H1 (cell line): Measurements from ENCODE around the gene ULBP3. TPM values are rescaled to one million over a fixed set of nuclear protein-coding genes. Genes with fewer than 3 reads are reported as not detected.
A peak's percentile ranks its signal among the peaks of the same experiment; 100 is the strongest.

ENCODE experiments used
- CTCF ChIA-PET: fragments of 300-600 bp; sonication (Branson Sonifier 250); formaldehyde crosslinking; loops from one replicate; lab custom pipeline; 2021; ENCODE audit not compliant: partially characterized antibody; lab: Charles Lee
- POLR2A ChIA-PET: fragments of 300-600 bp; sonication (Branson Sonifier 250); formaldehyde crosslinking; loops from one replicate; lab custom pipeline; 2021; ENCODE audit warnings: inconsistent platforms; ENCODE audit not compliant: partially characterized antibody; lab: Charles Lee
- DNase-seq, 2 experiments: peaks; one replicate each; pipeline versions ENCODE4 v3.0.0 to v3.0.0-alpha.2; 2010 to 2022; ENCODE audit warnings: low spot score in 2 of 2, low read depth in 1 of 2, mixed read lengths in 1 of 2
- FAIRE-seq: peaks from 2 replicates; lab custom pipeline; 2011; peaks lifted over from hg19 to GRCh38; lab: Jason Lieb, UNC
- H2AFZ ChIP-seq: 2 replicates; pipeline ENCODE4 v1.8.1; 2012; ENCODE audit warnings: low read length, inconsistent platforms
- H2AK5ac ChIP-seq: 2 replicates; pipeline ENCODE4 v1.6.1; 2013; ENCODE audit warnings: low read depth, low read length
- H2BK120ac ChIP-seq: replicated peaks from 2 replicates; pipeline ENCODE3; 2013; ENCODE audit warnings: low read depth, low read length, inconsistent platforms
- H2BK12ac ChIP-seq: 2 replicates; pipeline ENCODE4 v1.6.1; 2013; ENCODE audit warnings: low read depth, low read length
- H2BK15ac ChIP-seq: 2 replicates; pipeline ENCODE4 v1.6.1; 2013; ENCODE audit warnings: low read length
- H2BK20ac ChIP-seq: 2 replicates; pipeline ENCODE4 v1.6.1; 2013; ENCODE audit warnings: low read length
- H2BK5ac ChIP-seq: 2 replicates; pipeline ENCODE4 v1.6.1; 2013; ENCODE audit warnings: low read depth, low read length
- H3K14ac ChIP-seq: 2 replicates; pipeline ENCODE4 v1.6.1; 2013; ENCODE audit warnings: inconsistent platforms; ENCODE audit not compliant: insufficient read length
- H3K18ac ChIP-seq: 2 replicates; pipeline ENCODE4 v1.6.1; 2013; ENCODE audit warnings: low read length; ENCODE audit errors: extremely low read depth
- H3K23ac ChIP-seq: 2 replicates; pipeline ENCODE4 v1.6.1; 2013; ENCODE audit warnings: inconsistent platforms; ENCODE audit not compliant: insufficient read length
- H3K23me2 ChIP-seq: 2 replicates; pipeline ENCODE4 v1.6.1; 2013; ENCODE audit warnings: low read depth, low read length
- H3K27ac ChIP-seq: 2 replicates; pipeline ENCODE4 v1.6.1; 2011; ENCODE audit warnings: low read depth, low read length, inconsistent platforms
- H3K27me3 ChIP-seq, 4 experiments: replicated peaks in 1 of 4; 1 replicate in 1 of 4; 2 replicates in 3 of 4; pipeline versions ENCODE4 v1.6.1 to v1.8.1; 2011 to 2013; ENCODE audit warnings: low read length in 3 of 4, mild to moderate bottlenecking in 3 of 4, inconsistent platforms in 2 of 4, mixed read lengths in 2 of 4, moderate library complexity in 1 of 4; ENCODE audit not compliant: control insufficient read depth in 3 of 4, insufficient read depth in 3 of 4; ENCODE audit errors: extremely low read depth in 1 of 4
- H3K36me3 ChIP-seq, 4 experiments: 2 replicates each; pipeline versions ENCODE4 v1.6.1 to v1.8.1; 2011 to 2013; ENCODE audit warnings: mild to moderate bottlenecking in 4 of 4, low read length in 3 of 4, moderate library complexity in 2 of 4, control low read depth in 1 of 4, inconsistent platforms in 1 of 4; ENCODE audit not compliant: insufficient read depth in 4 of 4, control insufficient read depth in 2 of 4
- H3K4ac ChIP-seq: replicated peaks from 2 replicates; pipeline ENCODE3; 2013; ENCODE audit warnings: low read length, low read depth, mixed read lengths, inconsistent platforms; ENCODE audit not compliant: insufficient read length
- H3K4me1 ChIP-seq, 4 experiments: replicated peaks in 1 of 4; 1 replicate in 1 of 4; 2 replicates in 3 of 4; pipeline versions ENCODE4 v1.6.1 to v1.8.1; 2011 to 2013; ENCODE audit warnings: low read length in 3 of 4, inconsistent platforms in 2 of 4, mixed read lengths in 1 of 4; ENCODE audit not compliant: insufficient read depth in 4 of 4, control insufficient read depth in 3 of 4
- H3K4me2 ChIP-seq, 2 experiments: 2 replicates each; pipeline versions ENCODE4 v1.6.1 to v1.8.1; 2011 to 2013; ENCODE audit warnings: low read depth in 2 of 2, low read length in 2 of 2, control low read depth in 1 of 2, inconsistent platforms in 1 of 2, mild to moderate bottlenecking in 1 of 2; ENCODE audit not compliant: insufficient read depth in 1 of 2
- H3K4me3 ChIP-seq, 4 experiments: fragments of 200-600, 300-600 bp in 1 of 4; sonication (generic), shearing (Covaris generic), sonication (Bioruptor Twin) in 1 of 4; 2 replicates each; pipeline versions ENCODE4 v1.5.1 to v1.8.1; 2011 to 2016; ENCODE audit warnings: low read length in 4 of 4, low read depth in 3 of 4, control low read depth in 2 of 4, inconsistent platforms in 2 of 4, mild to moderate bottlenecking in 2 of 4, mixed read lengths in 1 of 4, moderate library complexity in 1 of 4; ENCODE audit not compliant: insufficient read depth in 2 of 4; ENCODE audit errors: extremely low read depth in 1 of 4
- H3K56ac ChIP-seq: replicated peaks from 2 replicates; pipeline ENCODE3; 2013; ENCODE audit warnings: low read depth, mild to moderate bottlenecking, mixed read lengths, low read length, inconsistent platforms; ENCODE audit not compliant: insufficient read length
- H3K79me1 ChIP-seq: 2 replicates; pipeline ENCODE4 v1.6.1; 2013; ENCODE audit warnings: low read depth, low read length, control low read depth
- H3K79me2 ChIP-seq, 2 experiments: 2 replicates each; pipeline versions ENCODE4 v1.6.1 to v1.8.1; 2012 to 2013; ENCODE audit warnings: low read length in 2 of 2, mild to moderate bottlenecking in 2 of 2, inconsistent platforms in 1 of 2; ENCODE audit not compliant: insufficient read depth in 2 of 2, control insufficient read depth in 1 of 2
- H3K9ac ChIP-seq, 4 experiments: replicated peaks in 1 of 4; 1 replicate in 1 of 4; 2 replicates in 3 of 4; pipeline versions ENCODE4 v1.6.1 to v1.8.1; 2011 to 2013; ENCODE audit warnings: low read depth in 3 of 4, low read length in 3 of 4, control low read depth in 2 of 4, mild to moderate bottlenecking in 2 of 4, moderate library complexity in 2 of 4, inconsistent platforms in 1 of 4; ENCODE audit errors: extremely low read depth in 1 of 4
- H3K9me3 ChIP-seq, 2 experiments: 2 replicates each; pipeline versions ENCODE4 v1.6.1 to v1.8.1; 2012 to 2013; ENCODE audit warnings: mild to moderate bottlenecking in 2 of 2, moderate library complexity in 2 of 2, control low read depth in 1 of 2, inconsistent platforms in 1 of 2, low read depth in 1 of 2, low read length in 1 of 2, mixed read lengths in 1 of 2; ENCODE audit not compliant: insufficient read depth in 2 of 2
- H4K20me1 ChIP-seq, 2 experiments: replicated peaks in 1 of 2; 2 replicates each; pipeline versions ENCODE3 to v1.8.1; 2011 to 2013; ENCODE audit warnings: inconsistent platforms in 2 of 2, low read length in 2 of 2, mild to moderate bottlenecking in 1 of 2; ENCODE audit not compliant: insufficient read depth in 2 of 2, control insufficient read depth in 1 of 2
- H4K5ac ChIP-seq: 2 replicates; pipeline ENCODE4 v1.6.1; 2013; ENCODE audit warnings: low read length, low read depth, mixed read lengths, inconsistent platforms; ENCODE audit not compliant: insufficient read length
- H4K8ac ChIP-seq: 2 replicates; pipeline ENCODE4 v1.8.0; 2013; ENCODE audit warnings: mild to moderate bottlenecking, moderate library complexity, low read length, inconsistent platforms; ENCODE audit not compliant: insufficient read depth; ENCODE audit errors: extremely low read depth
- H4K91ac ChIP-seq: replicated peaks from 2 replicates; pipeline ENCODE3; 2013; ENCODE audit warnings: low read length, mixed read lengths, inconsistent platforms; ENCODE audit not compliant: insufficient read length
- EP300 ChIP-seq, 2 experiments: IDR thresholded peaks; 1 replicate in 1 of 2; 2 replicates in 1 of 2; pipeline ENCODE4 v1.6.1; 2011 to 2012; ENCODE audit warnings: low read depth in 2 of 2, low read length in 2 of 2, mild to moderate bottlenecking in 2 of 2, borderline replicate concordance in 1 of 2, inconsistent platforms in 1 of 2, moderate library complexity in 1 of 2
- KDM1A ChIP-seq: fragments of 200-600, 300-600 bp; sonication (generic); IDR thresholded peaks from 2 replicates; pipeline ENCODE4 v1.7.1; 2016; ENCODE audit warnings: mild to moderate bottlenecking, low read length, borderline replicate concordance
- MAX ChIP-seq: IDR thresholded peaks from 2 replicates; pipeline ENCODE4 v1.6.1; 2012; ENCODE audit warnings: inconsistent platforms
- RAD21 ChIP-seq, 2 experiments: IDR thresholded peaks in 1 of 2; conservative IDR thresholded peaks in 1 of 2; 2 replicates each; pipeline ENCODE4 v1.6.1; 2011; ENCODE audit warnings: low read depth in 2 of 2, low read length in 2 of 2, improper control_type of control experiment in 1 of 2, inconsistent platforms in 1 of 2, mild to moderate bottlenecking in 1 of 2, moderate library complexity in 1 of 2
- TAF7 ChIP-seq: optimal IDR thresholded peaks from 2 replicates; pipeline ENCODE3; 2011; ENCODE audit warnings: low read depth, mild to moderate bottlenecking, inconsistent platforms, low read length, moderate library complexity, borderline replicate concordance
- TCF12 ChIP-seq: IDR thresholded peaks from 2 replicates; pipeline ENCODE4 v1.6.1; 2011; ENCODE audit warnings: low read depth, mild to moderate bottlenecking, low read length
- WGBS, 2 experiments: shearing (Covaris generic) in 1 of 2; methylation state at CpG; one replicate each; pipeline versions ENCODE4 v1.1.6 to v1.1.7; 2013 to 2015; ENCODE audit warnings: low lambda C conversion rate in 2 of 2, mixed read lengths in 2 of 2, inconsistent platforms in 1 of 2, low coverage in 1 of 2, missing lambda C conversion rate in 1 of 2; ENCODE audit not compliant: insufficient replicate concordance in 2 of 2, insufficient coverage in 1 of 2, insufficient read length in 1 of 2; ENCODE audit errors: extremely low coverage in 1 of 2, missing lambda C conversion rate in 1 of 2; 5-methylcytosine and 5-hydroxymethylcytosine counted together
- polyA plus RNA-seq, 7 experiments: library from polyadenylated mRNA; depleted of rRNA in 3 of 7; stranded (reverse) in 5 of 7; unstranded in 2 of 7; fragments of >200 nt in 5 of 7; fragments of 200-250 nt in 2 of 7; gene quantifications; 1 replicate in 5 of 7; 2 replicates in 1 of 7; 4 replicates in 1 of 7; pipeline versions ENCODE4 v1.2.1 to v1.2.3, GENCODE V29; 2011 to 2013; ENCODE audit warnings: missing spikeins in 2 of 7, mixed read lengths in 2 of 7
- total RNA-seq: library from RNA; stranded (reverse); fragmentation: NEBNext Ultra II Directional; extraction: Animal tissue kit (Norgen Biotek cat#: 25700); gene quantifications from 2 replicates; pipeline ENCODE4 v1.2.1, GENCODE V29; 2021

ULBP3 gene
- total and polyA plus RNA-seq, 2 of the 8 experiments (the other 6 are each of a cell fraction or from before 2014, with no cell fraction given), result 1.9 to 4.2 TPM

- POLR2A ChIA-PET, result no interaction called here
These were observed 29.2 kb upstream of the ULBP3 start for GRCh38 chr6:150098155-150098554.

More at GRCh38 chr6:150098155-150098554, 29.2 kb upstream of the ULBP3 start:
- no peak for DNase-seq
- no peak overlapping the region for H2BK15ac ChIP-seq
- H4K20me1 ChIP-seq, result no peaks in the 10 kb centered on the region
- no peak overlapping the region for H2BK12ac ChIP-seq
- H4K91ac ChIP-seq, result no peak overlapping the region
- no peak overlapping the region for H3K14ac ChIP-seq
- H3K23ac ChIP-seq, result no peak overlapping the region
- H2BK20ac ChIP-seq, result no peak overlapping the region
- H3K27me3 ChIP-seq, result no peaks in the 10 kb centered on the region
- H2AFZ ChIP-seq, result 0 out of 2 replicates have a peak overlapping the region, but pooled peaks have one; percentile 36
- no peak overlapping the region for H3K4me2 ChIP-seq
- no peak overlapping the region for H4K5ac ChIP-seq
- no peak overlapping the region for H3K4ac ChIP-seq
- no peak for TF ChIP-seq MAX
- TF ChIP-seq KDM1A, result no peak
- TF ChIP-seq TCF12, result no peak
- TF ChIP-seq RAD21 (IDR thresholded peaks at IDR 0.05 in 1 of 2, conservative IDR thresholded peaks at IDR 0.05 in 1 of 2; ENCODE audit: low read depth in 2 of 2, low read length in 2 of 2), result no peak
- no peak for TF ChIP-seq TAF7
- no peak for TF ChIP-seq EP300 (IDR thresholded peaks at IDR 0.05; ENCODE audit: borderline replicate concordance in 1 of 2, low read depth in 2 of 2, low read length in 2 of 2)
- TF ChIP-seq, all 59 proteins: peak for 0
- no peaks in the 10 kb centered on the region for H3K79me2 ChIP-seq
- no peaks in the 10 kb centered on the region for H3K36me3 ChIP-seq
- no peak overlapping the region for H3K9ac ChIP-seq
- CTCF ChIA-PET, result interaction anchor here (1.2 to 2.8 kb wide), 2 partner anchors 9 to 147 kb away, joined by 3 to 8 read pairs; no protein-coding TSS in a partner anchor
- H2BK5ac ChIP-seq, result no peak overlapping the region
- no peaks in the 10 kb centered on the region for H3K23me2 ChIP-seq
- no peak overlapping the region for H3K4me3 ChIP-seq
- H4K8ac ChIP-seq, result no peak overlapping the region
- H2AK5ac ChIP-seq, result no peak overlapping the region
- H3K9me3 ChIP-seq, result no peaks in the 10 kb centered on the region
- H3K56ac ChIP-seq, result no peak overlapping the region
- no peaks in the 10 kb centered on the region for H3K79me1 ChIP-seq
- 81% methylated on average over 10 of the region's 10 CpGs; no CpG with 5 or more reads in 1 of the 2 experiments for WGBS, 2 experiments
- no peaks in the 10 kb centered on the region for H3K4me1 ChIP-seq
- no peak overlapping the region for H3K18ac ChIP-seq
- no peak overlapping the region for H3K27ac ChIP-seq
- no peak for FAIRE-seq
- H2BK120ac ChIP-seq, result no peak overlapping the region
